GM12878 (cell line): Measurements from ENCODE around the gene ZNF385D.

Source experiments
- ATF2 ChIP-seq: IDR thresholded peaks from 2 replicates; pipeline ENCODE4 v1.6.1; 2012; ENCODE audit warnings: low read length, inconsistent platforms
- CHD2 ChIP-seq: IDR thresholded peaks from 2 replicates; pipeline ENCODE4 v1.6.1; 2011; ENCODE audit warnings: low read depth, low read length, improper control_type of control experiment, borderline replicate concordance
- NFIC ChIP-seq: IDR thresholded peaks from 2 replicates; pipeline ENCODE4 v1.6.1; 2012; ENCODE audit warnings: low read depth, mild to moderate bottlenecking, inconsistent platforms, low read length, moderate library complexity
- POLR2A ChIP-seq: IDR thresholded peaks from 2 replicates; pipeline ENCODE4 v1.6.1; 2011; ENCODE audit warnings: low read depth, mild to moderate bottlenecking, low read length
- POLR2AphosphoS2 ChIP-seq: IDR thresholded peaks from 2 replicates; pipeline ENCODE4 v1.6.1; 2011; ENCODE audit warnings: low read depth, mild to moderate bottlenecking, low read length, improper control_type of control experiment, moderate library complexity
- RAD51 ChIP-seq: fragments of 450-650 bp; IDR thresholded peaks from 2 replicates; pipeline ENCODE4 v1.6.1; 2016; ENCODE audit warnings: moderate library complexity, mild to moderate bottlenecking, inconsistent platforms
- REST ChIP-seq: IDR thresholded peaks from 2 replicates; pipeline ENCODE4 v1.6.1; 2012; ENCODE audit warnings: mild to moderate bottlenecking, low read depth, low read length
- TF ChIP-seq, protein P1 (sequence below), 3 experiments: IDR thresholded peaks in 2 of 3; conservative IDR thresholded peaks in 1 of 3; 2 replicates each; pipeline ENCODE4 v1.5.1; 2011; ENCODE audit warnings: low read depth in 3 of 3, low read length in 3 of 3, mild to moderate bottlenecking in 3 of 3, control low read depth in 2 of 3, moderate library complexity in 2 of 3, inconsistent platforms in 1 of 3, mixed read lengths in 1 of 3; ENCODE audit not compliant: control insufficient read depth in 2 of 3, insufficient read depth in 1 of 3; ENCODE audit errors: extremely low read depth in 1 of 3
- TF ChIP-seq, protein P2 (sequence below): IDR thresholded peaks from 2 replicates; pipeline ENCODE4 v1.6.1; 2011; ENCODE audit warnings: low read depth, low read length, improper control_type of control experiment, borderline replicate concordance
- TF ChIP-seq, protein P3 (sequence below): IDR thresholded peaks from 2 replicates; pipeline ENCODE4 v1.6.1; 2011; ENCODE audit warnings: low read depth, mild to moderate bottlenecking, low read length, moderate library complexity, borderline replicate concordance; ENCODE audit errors: extremely low read depth

- TF ChIP-seq CHD2 (no peak), NFIC (no peak), POLR2AphosphoS2 (no peak), POLR2A (no peak), REST (no peak), RAD51 (no peak), ATF2 (no peak)
- TF ChIP-seq, protein P1, sequence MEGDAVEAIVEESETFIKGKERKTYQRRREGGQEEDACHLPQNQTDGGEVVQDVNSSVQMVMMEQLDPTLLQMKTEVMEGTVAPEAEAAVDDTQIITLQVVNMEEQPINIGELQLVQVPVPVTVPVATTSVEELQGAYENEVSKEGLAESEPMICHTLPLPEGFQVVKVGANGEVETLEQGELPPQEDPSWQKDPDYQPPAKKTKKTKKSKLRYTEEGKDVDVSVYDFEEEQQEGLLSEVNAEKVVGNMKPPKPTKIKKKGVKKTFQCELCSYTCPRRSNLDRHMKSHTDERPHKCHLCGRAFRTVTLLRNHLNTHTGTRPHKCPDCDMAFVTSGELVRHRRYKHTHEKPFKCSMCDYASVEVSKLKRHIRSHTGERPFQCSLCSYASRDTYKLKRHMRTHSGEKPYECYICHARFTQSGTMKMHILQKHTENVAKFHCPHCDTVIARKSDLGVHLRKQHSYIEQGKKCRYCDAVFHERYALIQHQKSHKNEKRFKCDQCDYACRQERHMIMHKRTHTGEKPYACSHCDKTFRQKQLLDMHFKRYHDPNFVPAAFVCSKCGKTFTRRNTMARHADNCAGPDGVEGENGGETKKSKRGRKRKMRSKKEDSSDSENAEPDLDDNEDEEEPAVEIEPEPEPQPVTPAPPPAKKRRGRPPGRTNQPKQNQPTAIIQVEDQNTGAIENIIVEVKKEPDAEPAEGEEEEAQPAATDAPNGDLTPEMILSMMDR (IDR thresholded peaks at IDR 0.05 in 2 of 3, conservative IDR thresholded peaks at IDR 0.05 in 1 of 3; ENCODE audit: control insufficient read depth in 2 of 3, extremely low read depth in 1 of 3, insufficient read depth in 1 of 3, low read depth in 3 of 3, low read length in 3 of 3): no peak
- TF ChIP-seq, protein P2, sequence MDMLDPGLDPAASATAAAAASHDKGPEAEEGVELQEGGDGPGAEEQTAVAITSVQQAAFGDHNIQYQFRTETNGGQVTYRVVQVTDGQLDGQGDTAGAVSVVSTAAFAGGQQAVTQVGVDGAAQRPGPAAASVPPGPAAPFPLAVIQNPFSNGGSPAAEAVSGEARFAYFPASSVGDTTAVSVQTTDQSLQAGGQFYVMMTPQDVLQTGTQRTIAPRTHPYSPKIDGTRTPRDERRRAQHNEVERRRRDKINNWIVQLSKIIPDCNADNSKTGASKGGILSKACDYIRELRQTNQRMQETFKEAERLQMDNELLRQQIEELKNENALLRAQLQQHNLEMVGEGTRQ: no peak
- TF ChIP-seq, protein P3, sequence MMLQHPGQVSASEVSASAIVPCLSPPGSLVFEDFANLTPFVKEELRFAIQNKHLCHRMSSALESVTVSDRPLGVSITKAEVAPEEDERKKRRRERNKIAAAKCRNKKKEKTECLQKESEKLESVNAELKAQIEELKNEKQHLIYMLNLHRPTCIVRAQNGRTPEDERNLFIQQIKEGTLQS: no peak
These were observed 108.6 kb downstream of the ZNF385D start for GRCh38 chr3:21642433-21642832.
